Mucosa of descending colon (tissue), 3 donors: Measurements from ENCODE around the gene WDR73. TPM values are rescaled to one million over a fixed set of nuclear protein-coding genes. Genes with fewer than 3 reads are reported as not detected.

Source experiments
- ATAC-seq: fragments of 200-7000 bp; cut with Tn5 transposase; one replicate; pipeline ENCODE4 v1.9.1; 2020; ENCODE audit warnings: mild to moderate bottlenecking, moderate library complexity
- DNase-seq, 3 donors: peaks; one replicate each; pipeline ENCODE4 v3.0.0-alpha.2; 2020
- H3K36me3 ChIP-seq: fragments of 200-600 bp; one replicate; pipeline ENCODE4 v1.8.0; 2021; ENCODE audit warnings: low read depth, mild to moderate bottlenecking
- H3K4me1 ChIP-seq: fragments of 200-600 bp; one replicate; pipeline ENCODE4 v1.8.0; 2021; ENCODE audit warnings: low read depth, mild to moderate bottlenecking
- H3K4me3 ChIP-seq: fragments of 200-600 bp; one replicate; pipeline ENCODE4 v1.8.0; 2021; ENCODE audit warnings: mild to moderate bottlenecking
- H3K9me3 ChIP-seq: fragments of 200-600 bp; one replicate; pipeline ENCODE4 v1.8.0; 2021; ENCODE audit warnings: mild to moderate bottlenecking
- CTCF ChIP-seq: fragments of 200-600 bp; IDR thresholded peaks from one replicate; pipeline ENCODE4 v1.8.0; 2022; ENCODE audit warnings: antibody characterized with exemption, mild to moderate bottlenecking
- intact Hi-C, 2 donors: fragments of 100-400 bp; cut with DNase I in 1 of 2; cut with micrococcal nuclease in 1 of 2; formaldehyde crosslinking; loops; one replicate each; pipeline versions ENCODE4 v1.11.0 to v1.11.1; 2022; cut with DNase I, micrococcal nuclease
- total RNA-seq, 3 donors: library from RNA; stranded (reverse); fragmentation: NEBNext Ultra II Directional in 2 of 3; extraction: Animal tissue kit (Norgen Biotek cat#: 25700) in 2 of 3; gene quantifications; one replicate each; pipeline versions ENCODE4 v1.2.1 to v1.2.4, GENCODE V29; 2021 to 2023
- donor health status: DM: no; HTN: no; CAD: no; lungs with moderate emphysema.
- donor health status: DM: no; HTN: no; CAD: no.
- donor health status: DM: no; HTN: yes; CAD: no.

The WDR73 gene
- total RNA-seq, 3 donors from 2014 or later = 18.2 to 27.1 (median 24.9) TPM

- intact Hi-C loops = no loop called here
- no peak for TF ChIP-seq CTCF
- ATAC-seq (no peak), DNase-seq (no peak)
- Histone ChIP-seq H3K4me1 (peaks cover 15% of the 10 kb centered on the region), H3K36me3 (no peaks in the 10 kb centered on the region), H3K9me3 (no peaks in the 10 kb centered on the region), H3K4me3 (no peak overlapping the region)
Observed at GRCh38 chr15:84656972-84657371, 2.9 kb upstream of the WDR73 start.

GRCh38 chr15:84654689-84655453, 788 bp upstream of the WDR73 start:
- intact Hi-C loops = no loop called here
- H3K9me3 ChIP-seq = no peaks in the 10 kb centered on the region
- no peak for TF ChIP-seq CTCF
- peaks cover 15% of the 10 kb centered on the region for H3K4me1 ChIP-seq
- peak; percentile 69 for ATAC-seq
- H3K36me3 ChIP-seq = no peaks in the 10 kb centered on the region
- peak; percentile 86 to 88 (median 87) for DNase-seq
- H3K4me3 ChIP-seq = peak overlapping the region; percentile 45

GRCh38 chr15:84653584-84653909, 536 bp downstream of the WDR73 start:
- no peak for TF ChIP-seq CTCF
- H3K36me3 ChIP-seq = no peaks in the 10 kb centered on the region
- ATAC-seq (no peak), DNase-seq (no peak)
- no peaks in the 10 kb centered on the region for H3K9me3 ChIP-seq
- intact Hi-C loops = no loop called here
- H3K4me3 ChIP-seq = peak overlapping the region; percentile 45
- H3K4me1 ChIP-seq = peaks cover 11% of the 10 kb centered on the region

GRCh38 chr15:84649706-84650105, 4.4 kb downstream of the WDR73 start:
- no peaks in the 10 kb centered on the region for H3K36me3 ChIP-seq
- H3K4me3 ChIP-seq = no peak overlapping the region
- intact Hi-C loops = no loop called here
- ATAC-seq = no peak
- H3K9me3 ChIP-seq = no peaks in the 10 kb centered on the region
- peaks cover 7% of the 10 kb centered on the region for H3K4me1 ChIP-seq
- TF ChIP-seq CTCF = no peak
- no peak for DNase-seq

- H3K9me3 ChIP-seq = no peaks in the 10 kb centered on the region
- intact Hi-C loops = no loop called here
- H3K36me3 ChIP-seq = peaks cover 2% of the 10 kb centered on the region
- DNase-seq = no peak
- ATAC-seq = no peak
- H3K4me1 ChIP-seq = peaks cover 6% of the 10 kb centered on the region
- TF ChIP-seq CTCF = no peak
- H3K4me3 ChIP-seq = no peak overlapping the region
Observed at GRCh38 chr15:84648539-84648938, 5.5 kb downstream of the WDR73 start.
